Suprapubic skin (tissue), 4 donors: Measurements from ENCODE around the gene SEMA6A. TPM values are rescaled to one million over a fixed set of nuclear protein-coding genes. Genes with fewer than 3 reads are reported as not detected.

Source experiments
- DNase-seq, 2 donors: peaks; one replicate each; pipeline ENCODE4 v3.0.0-alpha.2; 2019; ENCODE audit warnings: low spot score in 2 of 2
- H3K27ac ChIP-seq: fragments of 200-600 bp; sonication (generic); one replicate; pipeline ENCODE4 v1.5.1; 2019
- H3K27me3 ChIP-seq: fragments of 200-600 bp; sonication (generic); one replicate; pipeline ENCODE4 v1.5.1; 2019
- H3K36me3 ChIP-seq: fragments of 200-600 bp; sonication (generic); one replicate; pipeline ENCODE4 v1.5.1; 2019
- H3K4me1 ChIP-seq: fragments of 200-600 bp; sonication (generic); one replicate; pipeline ENCODE4 v1.5.1; 2019
- H3K4me3 ChIP-seq: fragments of 200-600 bp; sonication (generic); one replicate; pipeline ENCODE4 v1.5.1; 2019; ENCODE audit warnings: mild to moderate bottlenecking
- H3K9me3 ChIP-seq: fragments of 200-600 bp; sonication (generic); one replicate; pipeline ENCODE4 v1.5.1; 2019
- CTCF ChIP-seq, 2 donors: fragments of 200-600 bp in 1 of 2; fragments of 450-650 bp in 1 of 2; sonication (generic) in 1 of 2; IDR thresholded peaks; one replicate each; pipeline ENCODE4 v1.5.1; 2016 to 2019; ENCODE audit warnings: antibody characterized with exemption in 2 of 2, mild to moderate bottlenecking in 1 of 2, moderate library complexity in 1 of 2
- EP300 ChIP-seq: sonication (generic); formaldehyde crosslinking; IDR thresholded peaks from one replicate; pipeline ENCODE4 v1.6.1; 2017; ENCODE audit warnings: antibody characterized with exemption
- POLR2A ChIP-seq, 2 donors: fragments of 450-650 bp; IDR thresholded peaks; one replicate each; pipeline ENCODE4 v1.6.1; 2017; ENCODE audit warnings: antibody characterized with exemption in 2 of 2, mild to moderate bottlenecking in 2 of 2, moderate library complexity in 2 of 2
- POLR2AphosphoS5 ChIP-seq, 3 donors: sonication (generic); formaldehyde crosslinking; IDR thresholded peaks; one replicate each; pipeline ENCODE4 v1.6.1; 2017; ENCODE audit warnings: antibody characterized with exemption in 3 of 3
- WGBS: methylation state at CpG from one replicate; pipeline ENCODE4 v1.1.5; 2018; 5-methylcytosine and 5-hydroxymethylcytosine counted together
- total RNA-seq, 4 donors: library from RNA; depleted of rRNA; stranded (reverse); fragments of >200 nt; gene quantifications; one replicate each; pipeline ENCODE4 v1.1.0, GENCODE V29; 2016

SEMA6A gene
- total RNA-seq, 4 donors from 2014 or later, result 7.4 to 27.8 (median 15.5) TPM

DNA sequence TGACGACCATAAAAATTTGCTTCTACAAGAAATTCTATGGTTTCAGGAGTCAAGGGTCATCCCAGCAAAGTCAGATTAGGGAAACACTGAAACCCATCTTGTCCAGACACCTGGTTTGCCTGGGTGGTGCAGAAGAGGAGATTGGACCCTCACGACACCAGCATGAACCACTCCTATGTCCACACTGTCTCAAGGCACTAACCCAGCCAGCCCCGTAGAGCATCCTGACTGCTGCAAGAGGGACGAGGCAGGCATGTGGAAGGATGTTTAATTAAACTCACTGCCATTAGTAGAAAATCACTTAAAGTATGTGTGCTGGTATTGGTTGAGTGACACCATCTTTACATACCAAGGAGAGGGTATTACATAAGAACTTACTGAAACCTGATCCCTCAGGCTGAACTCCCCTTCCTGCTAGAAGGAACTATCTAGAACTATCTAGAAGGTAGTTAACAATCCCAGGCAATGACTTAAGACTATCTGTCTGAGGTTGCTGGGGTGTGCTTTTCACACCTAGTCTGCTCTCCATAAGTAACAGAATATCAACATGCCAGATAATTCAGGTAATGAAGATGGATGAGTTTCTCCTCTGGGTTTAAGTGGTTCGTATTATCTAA is 93.6 kb downstream of the SEMA6A start:
- Histone ChIP-seq H3K36me3 (peaks cover 50% of the 10 kb centered on the region), H3K4me1 (no peaks in the 10 kb centered on the region), H3K4me3 (no peak overlapping the region), H3K9me3 (no peaks in the 10 kb centered on the region), H3K27ac (no peak overlapping the region), H3K27me3 (no peaks in the 10 kb centered on the region)
- WGBS, result 98% methylated on average over 5 of the region's 5 CpGs
- TF ChIP-seq POLR2AphosphoS5 (IDR thresholded peaks at IDR 0.05), result no peak
- DNase-seq, result no peak

DNA sequence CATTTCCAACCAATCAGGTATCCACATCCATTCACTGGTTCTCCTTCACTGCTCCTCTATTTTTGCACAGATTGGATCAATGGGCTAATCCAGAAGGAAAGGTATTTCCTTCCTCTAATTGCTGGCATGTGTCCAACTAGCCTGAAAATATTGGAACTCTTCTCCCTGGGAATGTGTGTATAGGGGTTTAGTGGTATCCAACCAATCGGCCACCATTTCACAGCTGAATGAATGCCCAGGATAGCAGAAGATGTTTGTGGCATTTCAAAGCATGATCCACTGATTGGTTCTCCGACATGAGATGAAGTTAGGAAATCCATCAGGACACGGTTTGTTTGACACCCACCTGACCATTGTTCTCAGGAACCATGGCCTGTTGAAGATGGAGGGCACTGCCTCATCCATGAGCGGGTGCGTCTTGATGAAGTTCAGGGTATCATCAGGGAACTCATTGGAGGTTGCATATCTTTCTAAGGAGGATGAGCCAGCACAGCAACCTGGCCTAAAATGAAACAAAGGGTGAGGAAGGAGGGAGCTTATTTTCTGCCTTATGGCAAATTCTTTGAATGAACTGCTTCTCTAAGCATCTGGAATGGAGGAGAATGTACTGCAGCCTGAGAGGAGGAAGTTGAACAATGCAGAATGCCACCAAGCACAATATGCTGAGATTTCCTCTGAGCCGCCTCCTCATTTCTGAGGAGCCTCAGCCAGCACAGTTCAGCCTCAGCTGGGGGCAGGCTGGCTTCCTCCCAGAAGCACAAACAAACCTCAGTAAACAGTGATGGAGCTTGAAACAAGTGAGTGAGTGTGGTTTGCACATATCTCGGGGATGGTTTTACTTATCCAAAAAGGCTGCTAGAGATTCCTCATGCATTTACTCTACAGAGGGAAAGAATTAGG is 94.6 kb downstream of the SEMA6A start:
- no peaks in the 10 kb centered on the region for H3K9me3 ChIP-seq
- no peak for DNase-seq
- H3K36me3 ChIP-seq, result peaks cover 52% of the 10 kb centered on the region
- 86% methylated on average over 7 of the region's 7 CpGs for WGBS
- H3K27ac ChIP-seq, result no peak overlapping the region
- H3K4me1 ChIP-seq, result no peaks in the 10 kb centered on the region
- H3K4me3 ChIP-seq, result no peak overlapping the region
- TF ChIP-seq POLR2A (IDR thresholded peaks at IDR 0.05) (no peak), POLR2AphosphoS5 (IDR thresholded peaks at IDR 0.05) (no peak), EP300 (no peak), CTCF (IDR thresholded peaks at IDR 0.05) (no peak)
- no peaks in the 10 kb centered on the region for H3K27me3 ChIP-seq

GRCh38 chr5:116478491-116478890 is 96.1 kb downstream of the SEMA6A start:
- WGBS, result 75% methylated on average over 2 of the region's 2 CpGs
- no peak for DNase-seq
- H3K4me1 ChIP-seq, result no peaks in the 10 kb centered on the region
- no peaks in the 10 kb centered on the region for H3K9me3 ChIP-seq
- no peaks in the 10 kb centered on the region for H3K27me3 ChIP-seq
- H3K36me3 ChIP-seq, result peaks cover 50% of the 10 kb centered on the region
- H3K4me3 ChIP-seq, result no peak overlapping the region
- TF ChIP-seq CTCF (IDR thresholded peaks at IDR 0.05) (no peak), POLR2AphosphoS5 (IDR thresholded peaks at IDR 0.05) (no peak), POLR2A (IDR thresholded peaks at IDR 0.05) (no peak), EP300 (no peak)
- no peak overlapping the region for H3K27ac ChIP-seq

DNA sequence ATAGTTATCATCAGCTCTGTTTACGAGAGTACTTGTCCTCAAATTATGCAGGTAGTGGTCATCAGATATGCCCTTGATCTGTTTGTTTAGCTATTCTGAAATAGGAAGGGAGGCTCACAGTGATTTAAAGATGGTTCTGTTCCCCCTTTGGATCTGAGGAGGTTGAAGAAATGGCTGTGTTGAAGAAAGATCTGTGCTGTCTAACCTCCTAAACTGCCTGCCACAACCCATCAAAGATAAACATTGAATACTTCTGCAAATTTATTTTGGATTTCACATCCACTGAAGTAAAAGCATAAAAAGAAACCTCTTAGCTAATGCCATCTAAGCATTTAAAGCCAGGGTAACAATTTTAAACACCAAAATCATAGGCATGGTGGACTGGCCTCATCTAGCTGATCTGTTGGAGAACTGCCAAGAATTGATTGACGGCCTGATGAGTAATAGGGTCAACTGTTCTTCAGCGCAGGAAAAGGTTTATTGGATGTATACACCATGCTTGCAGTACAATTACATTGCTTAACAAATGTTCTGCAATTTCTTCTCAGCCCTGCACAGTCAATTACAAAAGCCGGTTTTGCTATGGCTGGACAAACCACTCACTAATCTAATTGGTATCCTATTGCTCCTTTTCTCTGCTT is 97.6 kb downstream of the SEMA6A start:
- TF ChIP-seq EP300 (no peak), POLR2A (IDR thresholded peaks at IDR 0.05) (no peak), CTCF (IDR thresholded peaks at IDR 0.05) (no peak), POLR2AphosphoS5 (IDR thresholded peaks at IDR 0.05) (no peak)
- WGBS, result 81% methylated on average over 4 of the region's 4 CpGs
- Histone ChIP-seq H3K9me3 (no peaks in the 10 kb centered on the region), H3K27ac (no peak overlapping the region), H3K4me3 (no peak overlapping the region), H3K4me1 (no peaks in the 10 kb centered on the region), H3K36me3 (peaks cover 52% of the 10 kb centered on the region), H3K27me3 (no peaks in the 10 kb centered on the region)
- no peak for DNase-seq

DNA sequence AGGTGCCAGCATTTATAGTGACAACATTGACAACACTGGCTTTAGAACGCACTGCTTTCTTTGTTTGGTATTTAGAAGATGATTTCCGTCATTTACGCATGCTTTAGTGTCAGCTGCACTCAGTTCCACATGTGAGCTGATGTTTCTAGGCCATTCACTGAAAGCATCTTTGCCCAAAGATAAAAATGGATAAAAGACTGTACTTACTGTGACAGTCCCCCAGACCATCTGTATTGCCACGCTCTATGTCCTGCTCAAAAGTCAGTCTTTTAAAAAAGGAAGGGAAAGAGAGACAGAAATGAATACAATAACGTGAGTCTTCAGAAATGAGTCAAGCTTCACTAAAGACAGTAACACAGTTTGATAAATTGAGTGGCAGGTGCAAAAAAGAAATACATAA is 99.3 kb downstream of the SEMA6A start:
- no peak for TF ChIP-seq CTCF (IDR thresholded peaks at IDR 0.05)
- Histone ChIP-seq H3K36me3 (peaks cover 50% of the 10 kb centered on the region), H3K27me3 (no peaks in the 10 kb centered on the region), H3K9me3 (no peaks in the 10 kb centered on the region), H3K4me1 (no peaks in the 10 kb centered on the region), H3K4me3 (no peak overlapping the region), H3K27ac (no peak overlapping the region)
- 85% methylated on average over 5 of the region's 5 CpGs for WGBS
- DNase-seq, result no peak
